CD14-positive monocyte (primary cell): ENCODE results near the gene MYRFL. TPM values are rescaled to one million over a fixed set of nuclear protein-coding genes. Genes with fewer than 3 reads are reported as not detected.

ENCODE experiments used
- DNase-seq, 3 donors: peaks; one replicate each; pipeline ENCODE4 v3.0.0-alpha.2; 2011 to 2022
- H2AFZ ChIP-seq: 2 replicates; pipeline ENCODE4 v1.6.0; 2012; ENCODE audit warnings: mild to moderate bottlenecking, low read depth, low read length, inconsistent platforms; ENCODE audit not compliant: insufficient read depth, poor library complexity, severe bottlenecking
- H3K27ac ChIP-seq, 2 donors: 1 replicate in 1 of 2; 2 replicates in 1 of 2; pipeline ENCODE4 v1.5.1; 2012 to 2013; ENCODE audit warnings: low read length in 2 of 2, control low read depth in 1 of 2, inconsistent platforms in 1 of 2, low read depth in 1 of 2, mild to moderate bottlenecking in 1 of 2
- H3K27me3 ChIP-seq, 2 donors: one replicate each; pipeline versions ENCODE4 v1.6.0 to v1.6.1; 2011 to 2013; ENCODE audit warnings: low read length in 2 of 2; ENCODE audit not compliant: control insufficient read depth in 2 of 2, insufficient read depth in 2 of 2
- H3K36me3 ChIP-seq, 2 donors: replicated peaks in 1 of 2; 1 replicate in 1 of 2; 2 replicates in 1 of 2; pipeline versions ENCODE4 v1.5.1 to v1.6.1; 2012 to 2013; ENCODE audit warnings: low read length in 2 of 2, control low read depth in 1 of 2, inconsistent platforms in 1 of 2, mild to moderate bottlenecking in 1 of 2; ENCODE audit not compliant: insufficient read depth in 2 of 2, control insufficient read depth in 1 of 2
- H3K4me1 ChIP-seq, 2 donors: 1 replicate in 1 of 2; 2 replicates in 1 of 2; pipeline versions ENCODE4 v1.5.1 to v1.6.1; 2012 to 2013; ENCODE audit warnings: low read length in 2 of 2, control low read depth in 1 of 2, inconsistent platforms in 1 of 2, mild to moderate bottlenecking in 1 of 2, moderate library complexity in 1 of 2; ENCODE audit not compliant: insufficient read depth in 2 of 2, control insufficient read depth in 1 of 2
- H3K4me2 ChIP-seq: replicated peaks from 2 replicates; pipeline ENCODE3; 2012; ENCODE audit warnings: low read length, moderate library complexity, mild to moderate bottlenecking; ENCODE audit not compliant: poor library complexity, severe bottlenecking; ENCODE audit errors: extremely low read depth
- H3K4me3 ChIP-seq, 3 experiments: fragments of 200-600 bp in 1 of 3; sonication (generic) in 1 of 3; replicated peaks in 1 of 3; 1 replicate in 2 of 3; 2 replicates in 1 of 3; pipeline ENCODE4 v1.5.1; 2011 to 2013; ENCODE audit warnings: low read length in 3 of 3, mild to moderate bottlenecking in 3 of 3, control low read depth in 2 of 3, low read depth in 2 of 3, inconsistent platforms in 1 of 3, moderate library complexity in 1 of 3
- H3K79me2 ChIP-seq: 2 replicates; pipeline ENCODE4 v1.6.0; 2012; ENCODE audit warnings: mild to moderate bottlenecking, control low read depth, inconsistent platforms, low read length, moderate library complexity; ENCODE audit not compliant: insufficient read depth
- H3K9ac ChIP-seq: 2 replicates; pipeline ENCODE4 v1.6.0; 2017; ENCODE audit warnings: low read length, mild to moderate bottlenecking; ENCODE audit not compliant: insufficient read depth, poor library complexity, severe bottlenecking
- H3K9me3 ChIP-seq, 2 donors: replicated peaks in 1 of 2; 1 replicate in 1 of 2; 2 replicates in 1 of 2; pipeline versions ENCODE4 v1.5.1 to v1.6.1; 2012 to 2013; ENCODE audit warnings: low read length in 2 of 2, control low read depth in 1 of 2; ENCODE audit not compliant: control insufficient read depth in 1 of 2, insufficient read depth in 1 of 2
- H4K20me1 ChIP-seq: 2 replicates; pipeline ENCODE4 v1.6.0; 2012; ENCODE audit warnings: mild to moderate bottlenecking, low read length, control low read depth, moderate library complexity; ENCODE audit not compliant: insufficient read depth
- H3K27ac Mint-ChIP-seq, 7 donors: one replicate each; pipeline ENCODE4 v1.8.0; 2020; ENCODE audit warnings: mild to moderate bottlenecking in 7 of 7, mixed read lengths in 7 of 7, moderate library complexity in 6 of 7, inconsistent platforms in 2 of 7
- H3K27me3 Mint-ChIP-seq, 3 donors: one replicate each; pipeline ENCODE4 v1.8.0; 2021 to 2022; ENCODE audit warnings: low read depth in 3 of 3, mild to moderate bottlenecking in 3 of 3, mixed read lengths in 3 of 3, moderate library complexity in 3 of 3, inconsistent platforms in 1 of 3
- H3K36me3 Mint-ChIP-seq, 2 donors: one replicate each; pipeline ENCODE4 v1.8.0; 2020; ENCODE audit warnings: mixed read lengths in 2 of 2, inconsistent platforms in 1 of 2, mild to moderate bottlenecking in 1 of 2
- H3K4me1 Mint-ChIP-seq: one replicate; pipeline ENCODE4 v1.8.0; 2020; ENCODE audit warnings: mild to moderate bottlenecking, mixed read lengths
- H3K4me3 Mint-ChIP-seq, 2 donors: one replicate each; pipeline ENCODE4 v1.8.0; 2020; ENCODE audit warnings: mild to moderate bottlenecking in 2 of 2, mixed read lengths in 2 of 2, moderate library complexity in 1 of 2
- H3K9me3 Mint-ChIP-seq, 7 donors: one replicate each; pipeline ENCODE4 v1.8.0; 2020 to 2022; ENCODE audit warnings: mixed read lengths in 7 of 7, mild to moderate bottlenecking in 6 of 7, moderate library complexity in 6 of 7, inconsistent platforms in 2 of 7
- WGBS: methylation state at CpG from one replicate; pipeline ENCODE4 v1.1.5; 2013; ENCODE audit warnings: missing lambda C conversion rate; ENCODE audit not compliant: insufficient coverage; 5-methylcytosine and 5-hydroxymethylcytosine counted together
- intact Hi-C, 2 donors: fragments of 100-400 bp; cut with micrococcal nuclease; formaldehyde crosslinking; loops; one replicate each; pipeline versions ENCODE4 v1.15.0 to v1.15.1; 2023
- polyA plus RNA-seq, 3 donors: library from polyadenylated mRNA; depleted of rRNA in 1 of 3; unstranded in 2 of 3; stranded (reverse) in 1 of 3; fragments of 300-500 nt in 2 of 3; fragments of >200 nt in 1 of 3; fragmentation: Illumina TruSeq in 2 of 3; gene quantifications; 1 replicate in 2 of 3; 2 replicates in 1 of 3; pipeline ENCODE4 v1.2.3, GENCODE V29; 2012 to 2021
- TF ChIP-seq, protein P1 (sequence below): fragments of 200-600 bp; IDR thresholded peaks from one replicate; pipeline ENCODE4 v1.8.0; 2022; ENCODE audit warnings: antibody characterized with exemption, mild to moderate bottlenecking

Gene MYRFL
- polyA plus RNA-seq, 3 donors: not detected

DNA sequence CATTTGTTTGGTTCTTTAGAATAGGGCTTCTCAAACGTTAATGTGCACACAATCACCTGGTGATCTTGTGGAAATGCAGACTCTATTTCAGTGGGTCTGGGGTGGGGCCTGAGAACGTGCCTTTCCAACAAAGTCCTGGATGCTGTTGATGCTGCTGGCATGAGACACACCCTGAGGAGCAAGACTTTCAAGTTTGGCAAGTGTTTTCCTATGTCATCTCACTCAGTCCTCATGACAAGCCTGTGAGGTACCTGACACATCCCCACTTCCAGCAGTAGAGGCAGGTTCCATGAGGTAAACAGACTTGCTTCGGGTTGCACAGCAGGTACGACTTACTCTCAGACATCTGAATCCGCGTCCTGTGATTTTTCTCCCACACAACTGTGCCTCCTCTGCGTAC, 147.1 kb downstream of the MYRFL start:
- H3K27me3 Mint-ChIP-seq: peaks cover 4 to 8% (median 6%) of the 10 kb centered on the region in 3 donors
- WGBS: 89% methylated on average over 5 of the region's 7 CpGs
- no peak overlapping the region for H2AFZ ChIP-seq

GRCh38 chr12:69978020-69978419, 153.0 kb downstream of the MYRFL start:
- no peaks in the 10 kb centered on the region for H3K36me3 ChIP-seq
- 93% methylated on average over 2 of the region's 6 CpGs for WGBS
- H3K79me2 ChIP-seq: no peaks in the 10 kb centered on the region
- no peaks in the 10 kb centered on the region for H4K20me1 ChIP-seq
- H3K27ac ChIP-seq: no peak overlapping the region
- Mint-ChIP-seq H3K4me3 (no peak overlapping the region), H3K27me3 (peaks cover 4 to 5% (median 5%) of the 10 kb centered on the region in 3 donors), H3K27ac (no peak overlapping the region), H3K9me3 (peaks cover 0 to 6% (median 1%) of the 10 kb centered on the region in 7 donors), H3K4me1 (peaks cover 18% of the 10 kb centered on the region), H3K36me3 (no peaks in the 10 kb centered on the region)
- no peak for DNase-seq
- intact Hi-C loops: no loop called here
- H3K4me2 ChIP-seq: no peak overlapping the region
- H3K27me3 ChIP-seq: no peaks in the 10 kb centered on the region
- no peak overlapping the region for H2AFZ ChIP-seq
- TF ChIP-seq, protein P1, sequence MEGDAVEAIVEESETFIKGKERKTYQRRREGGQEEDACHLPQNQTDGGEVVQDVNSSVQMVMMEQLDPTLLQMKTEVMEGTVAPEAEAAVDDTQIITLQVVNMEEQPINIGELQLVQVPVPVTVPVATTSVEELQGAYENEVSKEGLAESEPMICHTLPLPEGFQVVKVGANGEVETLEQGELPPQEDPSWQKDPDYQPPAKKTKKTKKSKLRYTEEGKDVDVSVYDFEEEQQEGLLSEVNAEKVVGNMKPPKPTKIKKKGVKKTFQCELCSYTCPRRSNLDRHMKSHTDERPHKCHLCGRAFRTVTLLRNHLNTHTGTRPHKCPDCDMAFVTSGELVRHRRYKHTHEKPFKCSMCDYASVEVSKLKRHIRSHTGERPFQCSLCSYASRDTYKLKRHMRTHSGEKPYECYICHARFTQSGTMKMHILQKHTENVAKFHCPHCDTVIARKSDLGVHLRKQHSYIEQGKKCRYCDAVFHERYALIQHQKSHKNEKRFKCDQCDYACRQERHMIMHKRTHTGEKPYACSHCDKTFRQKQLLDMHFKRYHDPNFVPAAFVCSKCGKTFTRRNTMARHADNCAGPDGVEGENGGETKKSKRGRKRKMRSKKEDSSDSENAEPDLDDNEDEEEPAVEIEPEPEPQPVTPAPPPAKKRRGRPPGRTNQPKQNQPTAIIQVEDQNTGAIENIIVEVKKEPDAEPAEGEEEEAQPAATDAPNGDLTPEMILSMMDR: no peak
- H3K4me3 ChIP-seq: no peak overlapping the region
- H3K9ac ChIP-seq: no peak overlapping the region
- peaks cover 0 to 3% of the 10 kb centered on the region in 2 donors for H3K4me1 ChIP-seq
- no peaks in the 10 kb centered on the region for H3K9me3 ChIP-seq

More for the DNA sequence above, 147.1 kb downstream of the MYRFL start:
- H3K27ac ChIP-seq: no peak overlapping the region
- H3K36me3 ChIP-seq: no peaks in the 10 kb centered on the region
- intact Hi-C loops: no loop called here
- H3K9me3 ChIP-seq: no peaks in the 10 kb centered on the region
- no peaks in the 10 kb centered on the region for H3K27me3 ChIP-seq
- no peak overlapping the region for H3K9ac ChIP-seq
- H3K9me3 Mint-ChIP-seq: peaks cover 0 to 3% (median 0%) of the 10 kb centered on the region in 7 donors
- no peaks in the 10 kb centered on the region for H3K4me1 ChIP-seq
- no peaks in the 10 kb centered on the region for H3K36me3 Mint-ChIP-seq
- H3K4me1 Mint-ChIP-seq: no peaks in the 10 kb centered on the region
- peak overlapping the region in 1 of 7 donors; percentile 21 for H3K27ac Mint-ChIP-seq
- H4K20me1 ChIP-seq: no peaks in the 10 kb centered on the region
- DNase-seq: no peak
- H3K4me3 Mint-ChIP-seq: no peak overlapping the region
- H3K79me2 ChIP-seq: no peaks in the 10 kb centered on the region
- no peak overlapping the region for H3K4me3 ChIP-seq
- TF ChIP-seq, protein P1: no peak
- H3K4me2 ChIP-seq: no peak overlapping the region
